Sigmoid colon (tissue), 4 donors: ENCODE measurements around the gene OR4E2.

ENCODE experiments used
- CTCF ChIP-seq, 4 experiments: fragments of 450-650 bp in 3 of 4; fragments of 200-600 bp in 1 of 4; IDR thresholded peaks; one replicate each; pipeline ENCODE4 v1.5.1; 2016 to 2019; ENCODE audit warnings: antibody characterized with exemption in 4 of 4, mild to moderate bottlenecking in 3 of 4, moderate library complexity in 2 of 4
- POLR2A ChIP-seq, 2 donors: fragments of 450-650 bp; IDR thresholded peaks; one replicate each; pipeline ENCODE4 v1.6.1; 2016; ENCODE audit warnings: antibody characterized with exemption in 2 of 2, mild to moderate bottlenecking in 2 of 2, moderate library complexity in 2 of 2
- POLR2AphosphoS5 ChIP-seq, 4 donors: sonication (generic); formaldehyde crosslinking; IDR thresholded peaks; one replicate each; pipeline ENCODE4 v1.6.1; 2017; ENCODE audit warnings: antibody characterized with exemption in 4 of 4

DNA sequence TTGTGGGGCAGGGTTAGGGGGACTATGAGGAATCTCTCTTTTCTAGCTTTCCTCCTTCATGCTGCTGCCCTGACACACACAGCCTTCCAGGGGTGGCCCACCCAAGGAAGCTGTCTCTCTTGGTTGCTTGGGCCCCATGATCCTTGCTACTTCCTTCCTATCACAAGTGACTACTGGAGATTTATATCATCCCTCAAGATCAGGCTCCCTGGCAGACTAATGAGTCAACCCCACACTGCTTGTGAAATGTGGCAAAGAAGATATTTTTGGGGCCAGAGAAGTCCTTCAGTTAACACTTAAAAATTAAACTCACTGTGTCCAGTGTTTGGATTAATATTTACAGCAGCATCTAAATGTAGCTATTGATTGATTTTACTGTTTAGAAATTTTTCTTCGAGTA is 18.5 kb downstream of the OR4E2 start:
- TF ChIP-seq CTCF (IDR thresholded peaks at IDR 0.05) = no peak
- no peak for TF ChIP-seq POLR2AphosphoS5 (IDR thresholded peaks at IDR 0.05)
- no peak for TF ChIP-seq POLR2A (IDR thresholded peaks at IDR 0.05)
